Activated CD8-positive, alpha-beta memory T cell treated with anti-CD3 and anti-CD28 coated beads for 4 hours (primary cell): Measurements from ENCODE around the gene PNPO.
"Not testable (repeated sequence)": the region's sequence is repeated elsewhere in the genome, so short reads cannot be mapped to it uniquely, and the experiment has no call there.

Experiments used
- DNase-seq, 2 donors: peaks; one replicate each; pipeline ENCODE4 v3.0.0-alpha.2; 2020; ENCODE audit warnings: low read depth in 2 of 2

The PNPO gene

DNA sequence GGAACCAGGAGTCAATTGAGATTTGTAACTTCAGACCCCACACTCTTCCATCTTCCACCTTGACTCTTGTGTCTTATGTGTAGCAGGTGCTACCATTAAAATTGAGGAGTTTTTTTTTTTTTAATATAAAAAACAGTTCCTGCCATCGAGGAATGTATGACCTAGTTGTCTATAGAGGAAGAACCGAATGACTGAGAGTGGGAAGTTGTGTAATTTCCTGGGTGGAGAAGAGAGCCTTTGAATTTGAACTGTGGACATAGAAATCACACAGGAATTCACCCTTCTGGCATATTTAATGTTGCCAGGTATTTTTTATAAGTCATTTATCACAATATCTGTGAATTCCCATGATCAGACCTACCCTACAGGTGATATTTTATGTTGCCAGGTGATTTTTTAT lies 23.4 kb upstream of the PNPO start:
- DNase-seq = no peak

DNA sequence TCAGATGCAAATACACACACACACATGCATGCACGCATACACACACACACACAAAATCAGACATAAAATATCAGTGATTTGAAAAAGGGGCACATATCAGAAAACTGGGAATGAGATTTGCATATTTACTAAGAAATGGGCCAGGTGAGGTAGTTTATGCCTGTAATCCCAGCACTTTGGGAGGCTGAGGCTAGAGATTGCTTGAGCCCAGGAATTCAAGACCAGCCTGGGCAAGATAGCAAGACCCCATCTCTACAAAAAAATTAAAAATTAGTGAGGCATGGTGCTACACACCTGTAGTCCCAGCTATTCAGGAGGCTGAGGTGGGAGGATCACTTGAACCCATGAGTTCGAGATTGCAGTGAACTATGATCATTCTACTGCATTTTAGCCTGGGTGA lies 22.4 kb upstream of the PNPO start:
- no peak for DNase-seq

DNA sequence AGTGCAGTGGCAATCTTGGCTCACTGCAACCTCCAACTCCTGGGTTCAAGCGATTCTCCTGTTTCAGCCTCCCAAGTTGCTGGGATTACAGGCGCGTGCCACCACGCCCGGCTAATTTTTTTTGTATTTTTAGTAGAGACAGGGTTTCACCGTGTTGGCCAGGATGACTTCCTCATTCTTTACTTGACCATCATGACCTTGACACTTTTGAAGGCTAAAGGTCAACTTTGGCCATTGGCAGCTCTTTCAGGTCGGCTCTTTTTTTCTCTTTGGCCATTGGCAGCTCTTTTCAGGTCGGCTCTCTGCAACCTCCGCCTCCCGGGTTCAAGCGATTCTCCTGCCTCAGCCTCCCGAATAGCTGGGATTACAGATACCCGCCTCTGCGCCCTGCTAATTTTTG lies 21.5 kb upstream of the PNPO start:
- not testable (repeated sequence) for DNase-seq

DNA sequence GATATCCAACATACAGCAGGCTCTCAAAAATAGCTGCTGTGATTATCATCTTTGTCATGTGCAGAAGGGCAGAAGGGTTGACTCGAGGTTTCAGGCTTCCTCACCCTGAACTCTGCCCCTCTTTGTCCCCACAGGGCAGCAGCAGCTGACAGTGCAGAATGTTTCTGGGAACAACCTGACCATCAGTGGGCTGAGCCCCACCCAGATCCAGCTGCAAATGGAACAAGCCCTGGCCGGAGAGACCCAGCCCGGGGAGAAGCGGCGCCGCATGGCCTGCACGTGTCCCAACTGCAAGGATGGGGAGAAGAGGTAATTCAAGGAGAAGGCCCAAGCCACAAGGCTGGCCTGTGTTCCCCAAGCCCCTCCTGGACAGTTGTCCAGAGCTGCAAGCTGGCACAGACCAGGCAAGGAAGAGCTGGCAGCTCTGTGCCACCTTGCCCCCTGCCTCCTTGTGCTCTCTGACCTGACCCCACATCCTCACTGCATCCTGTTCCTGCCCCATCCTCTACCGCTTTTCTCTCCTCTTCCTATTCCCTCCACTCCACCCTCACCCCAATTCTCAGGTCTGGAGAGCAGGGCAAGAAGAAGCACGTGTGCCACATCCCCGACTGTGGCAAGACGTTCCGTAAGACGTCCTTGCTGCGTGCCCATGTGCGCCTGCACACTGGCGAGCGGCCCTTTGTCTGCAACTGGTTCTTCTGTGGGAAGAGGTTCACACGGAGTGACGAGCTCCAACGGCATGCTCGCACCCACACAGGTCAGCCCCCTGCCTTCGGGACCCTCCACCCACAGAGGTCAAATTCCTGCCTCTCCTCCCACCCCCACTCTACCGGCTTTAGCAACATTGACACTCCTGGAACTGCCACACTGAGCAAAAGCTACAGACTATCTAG lies 16.3 kb upstream of the PNPO start:
- no peak for DNase-seq

DNA sequence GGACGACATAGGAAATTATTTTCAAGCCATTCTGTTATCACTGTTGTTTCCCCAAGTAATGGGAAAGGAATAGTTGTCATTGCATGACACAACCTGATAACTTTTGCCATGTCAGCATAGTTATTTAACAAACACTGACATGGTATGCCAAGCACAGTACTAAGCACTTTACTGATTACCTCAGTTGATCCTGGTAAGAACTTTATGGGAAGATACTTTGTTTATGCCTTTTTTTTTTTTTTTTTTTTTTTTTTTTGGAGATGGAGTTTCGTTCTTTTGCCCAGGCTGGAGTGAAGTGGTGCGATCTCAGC lies 15.7 kb upstream of the PNPO start:
- no peak for DNase-seq

DNA sequence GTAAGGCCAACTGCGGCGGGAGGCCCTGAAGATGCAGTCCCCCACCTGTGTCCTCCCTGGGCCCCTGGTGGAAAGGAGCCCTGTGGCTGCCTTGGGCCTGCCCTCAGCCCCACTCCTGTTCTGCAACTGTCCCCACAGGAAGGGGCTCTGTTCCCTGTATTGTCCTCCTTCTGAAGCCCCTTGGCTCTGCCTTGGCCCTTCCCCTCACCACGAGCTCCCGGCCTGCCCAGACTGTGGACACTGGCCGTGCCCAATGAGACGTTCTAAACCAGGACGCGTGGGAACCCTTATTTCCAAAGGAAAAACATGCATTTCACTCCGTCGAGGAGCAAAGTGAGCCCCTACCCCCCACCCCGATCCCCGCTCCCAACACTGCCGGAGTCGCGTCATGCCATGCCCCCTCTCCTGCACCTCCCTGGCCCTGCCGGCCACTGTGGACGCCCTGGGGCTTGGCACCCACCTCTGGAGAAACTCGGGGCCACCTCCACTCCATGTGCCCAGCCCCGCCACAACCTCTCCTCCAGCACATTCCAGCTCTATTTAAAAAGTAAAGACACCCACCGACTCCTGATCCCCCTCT lies 13.5 kb upstream of the PNPO start:
- DNase-seq = no peak

DNA sequence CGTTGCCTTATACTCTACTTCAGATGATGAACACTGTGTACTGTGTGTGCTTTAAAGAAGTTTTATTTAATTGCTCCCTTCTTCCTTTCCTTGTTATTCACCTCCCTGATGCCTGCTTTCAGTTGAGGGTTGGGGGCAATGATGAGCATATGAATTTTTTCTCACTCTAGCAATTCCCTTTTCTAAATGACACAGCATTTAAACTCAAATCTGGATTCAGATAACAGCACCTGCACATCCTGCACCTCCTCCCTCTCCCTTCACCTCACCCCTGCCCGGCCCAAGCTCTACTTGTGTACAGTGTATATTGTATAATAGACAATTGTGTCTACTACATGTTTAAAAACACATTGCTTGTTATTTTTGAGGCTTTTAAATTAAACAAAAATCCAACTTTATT lies 13.0 kb upstream of the PNPO start:
- DNase-seq = no peak

DNA sequence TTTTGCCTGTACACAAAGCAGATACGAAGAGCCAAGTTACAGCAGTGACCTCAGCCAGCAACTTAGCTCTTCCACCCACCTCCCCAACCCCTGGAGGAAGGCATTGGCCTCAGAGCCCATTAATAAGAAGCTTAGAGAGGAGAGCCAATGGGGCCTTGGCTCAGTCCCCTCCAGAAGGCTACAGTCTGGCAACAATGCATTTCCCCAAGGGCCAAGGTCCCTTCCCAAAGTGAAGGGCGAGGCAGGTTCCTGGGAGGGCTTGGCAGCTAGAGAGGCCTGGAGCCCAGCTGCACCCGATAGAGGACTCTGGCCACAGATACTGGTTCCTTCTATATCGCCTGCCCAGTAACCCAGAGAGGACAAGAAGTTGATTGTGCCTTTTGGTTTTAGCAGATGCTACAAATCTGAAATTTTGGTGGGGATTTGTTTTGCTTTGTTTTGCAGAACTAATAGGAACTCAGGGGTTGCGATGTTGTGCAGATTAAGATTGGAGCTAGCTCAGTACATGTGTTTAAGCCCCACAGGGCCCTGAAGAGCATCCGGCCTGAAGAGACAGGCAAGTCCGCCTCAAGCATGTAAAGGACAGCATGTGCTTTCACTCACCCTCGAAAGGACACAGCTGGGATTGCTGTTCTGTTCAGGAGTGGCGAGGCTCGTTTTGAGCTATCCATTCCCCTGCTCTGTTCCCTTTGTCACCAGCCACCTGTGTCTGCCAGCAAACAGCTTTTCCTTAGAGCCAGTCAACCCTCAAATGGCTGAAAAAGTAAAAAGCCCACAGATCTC lies 12.0 kb upstream of the PNPO start:
- DNase-seq = no peak

DNA sequence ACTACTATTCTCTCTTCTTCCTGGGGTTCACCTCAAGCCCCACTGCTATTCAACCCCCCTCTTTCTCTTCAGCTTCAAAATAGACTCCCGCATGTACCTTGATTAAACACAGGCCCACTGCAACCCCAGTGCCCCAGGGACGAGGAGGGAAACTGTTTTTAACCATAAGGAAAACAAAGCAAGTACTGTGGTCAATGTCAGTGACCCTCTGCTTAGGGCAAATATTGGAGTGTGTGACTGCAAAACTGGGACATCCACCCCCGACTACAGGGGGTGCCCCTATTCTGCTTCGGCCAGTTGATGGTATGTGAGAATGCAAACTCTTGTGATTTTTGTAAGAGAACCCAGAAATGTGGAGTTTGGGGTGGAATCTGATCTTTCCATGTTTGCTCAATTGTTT lies 9.5 kb upstream of the PNPO start:
- DNase-seq = no peak

DNA sequence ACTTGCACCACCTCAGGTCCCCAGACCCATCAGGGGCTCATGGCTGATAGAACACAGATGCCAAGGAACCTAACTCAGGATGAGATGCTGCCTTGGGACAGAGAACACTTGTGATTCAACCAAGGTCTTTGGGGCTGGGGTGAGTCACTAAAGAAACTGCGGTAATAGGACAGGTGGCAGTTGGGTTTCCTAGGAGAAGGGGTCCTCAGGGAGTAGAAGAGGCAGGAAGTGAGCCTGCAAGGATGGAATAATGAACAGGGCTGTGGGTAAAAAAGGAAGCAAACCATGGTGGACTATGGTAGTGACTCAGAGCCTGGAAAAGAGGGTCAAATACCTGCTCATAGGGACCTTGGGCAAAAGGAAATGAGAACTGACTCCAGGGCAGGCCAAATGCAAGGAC lies 6.5 kb upstream of the PNPO start:
- no peak for DNase-seq

DNA sequence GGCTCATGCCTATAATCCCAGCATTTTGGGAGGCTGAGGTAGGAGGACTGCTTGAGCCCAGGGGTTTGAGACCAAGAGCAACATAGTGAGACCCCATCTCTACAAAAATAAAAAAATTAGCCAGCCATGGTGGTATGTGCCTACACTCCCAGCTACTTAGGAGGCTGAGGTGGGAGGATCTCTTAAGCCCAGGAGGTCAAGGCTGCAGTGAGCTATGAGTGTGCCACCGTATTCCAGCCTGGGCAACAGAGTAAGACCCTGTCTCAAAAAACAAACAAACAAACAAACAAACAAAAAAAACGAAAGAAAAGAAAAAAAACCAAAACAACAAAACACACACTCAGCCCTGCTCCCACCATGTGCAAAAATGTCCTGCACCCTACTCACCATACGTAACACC lies 5.9 kb upstream of the PNPO start:
- not testable (repeated sequence) for DNase-seq

DNA sequence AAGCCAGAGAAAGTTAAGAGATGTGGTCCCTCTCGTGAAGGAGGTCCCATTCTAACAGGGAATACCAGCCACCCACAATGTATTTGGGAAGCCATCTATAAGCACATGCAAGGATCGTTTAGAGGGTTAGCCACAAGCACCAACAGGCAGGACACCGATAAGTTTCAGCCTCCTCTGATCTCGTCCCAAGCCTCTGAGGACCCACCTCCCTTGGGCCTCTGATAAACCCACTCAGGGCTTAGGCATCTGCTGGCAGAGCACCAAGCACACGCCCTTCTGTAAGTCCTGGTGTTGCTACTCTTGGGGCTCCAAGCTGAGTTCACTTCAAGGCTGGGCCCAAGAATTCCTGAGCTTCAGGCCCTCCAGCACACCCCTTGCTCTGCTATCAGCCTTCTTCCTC lies 5.4 kb upstream of the PNPO start:
- DNase-seq = no peak

DNA sequence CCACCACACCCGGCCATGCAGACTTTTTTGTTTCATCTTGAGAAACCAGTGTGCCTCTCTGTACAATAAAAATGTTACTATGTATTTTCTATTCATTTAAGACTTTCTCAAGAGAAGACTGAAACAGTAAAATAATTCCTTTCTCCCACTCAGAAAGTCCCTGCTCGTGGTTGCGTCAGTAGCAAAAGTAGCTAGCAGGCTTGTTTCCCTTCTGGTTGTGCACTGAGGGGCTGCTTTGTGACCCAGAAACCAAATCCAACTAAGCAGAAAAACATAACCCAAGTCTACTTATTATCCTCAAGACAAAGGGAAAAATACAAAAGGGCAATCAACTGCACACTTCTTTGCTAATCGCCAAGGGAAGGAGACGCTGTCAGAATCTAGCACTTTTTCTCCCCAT lies 3.4 kb upstream of the PNPO start:
- no peak for DNase-seq

DNA sequence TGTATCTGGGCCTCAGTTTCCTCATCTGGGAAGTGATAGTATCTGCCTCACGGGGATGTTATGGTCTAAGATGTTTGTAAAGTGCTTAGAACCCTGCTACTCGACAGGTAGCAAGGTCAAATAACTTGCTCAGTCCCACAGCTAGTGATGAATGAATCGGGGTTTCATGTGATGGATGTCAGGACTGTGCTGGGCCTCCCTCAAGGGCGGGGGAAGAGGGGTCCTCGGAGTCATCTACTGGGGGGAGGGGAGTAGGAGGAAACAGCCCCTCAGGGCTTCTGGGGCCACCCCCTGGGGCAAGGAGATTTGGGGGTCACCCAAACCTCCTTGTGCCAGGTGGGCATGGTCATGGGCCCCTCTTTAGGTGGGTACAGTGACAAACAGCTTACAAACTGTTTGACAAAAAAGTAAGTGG lies 732 bp downstream of the PNPO start:
- no peak for DNase-seq

DNA sequence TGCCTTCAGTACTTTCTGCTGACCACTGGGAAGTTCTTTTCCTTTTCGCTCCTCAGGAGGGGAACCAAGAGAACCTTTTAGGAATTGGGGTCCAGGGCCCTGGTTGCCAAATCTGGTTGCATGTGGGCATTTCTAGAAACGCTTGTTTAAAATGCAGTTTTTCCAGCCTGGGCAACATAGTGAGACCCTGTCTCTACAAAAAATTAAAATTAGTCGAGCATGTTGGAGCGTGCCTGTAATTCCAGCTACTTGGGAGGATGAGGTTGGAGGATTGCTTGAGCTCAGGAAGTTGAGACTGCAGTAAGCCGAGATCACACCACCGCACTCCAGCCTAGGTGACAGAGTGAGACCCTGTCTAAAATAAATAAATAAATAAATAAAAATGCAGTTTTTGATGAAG lies 1.2 kb downstream of the PNPO start:
- DNase-seq = no peak

DNA sequence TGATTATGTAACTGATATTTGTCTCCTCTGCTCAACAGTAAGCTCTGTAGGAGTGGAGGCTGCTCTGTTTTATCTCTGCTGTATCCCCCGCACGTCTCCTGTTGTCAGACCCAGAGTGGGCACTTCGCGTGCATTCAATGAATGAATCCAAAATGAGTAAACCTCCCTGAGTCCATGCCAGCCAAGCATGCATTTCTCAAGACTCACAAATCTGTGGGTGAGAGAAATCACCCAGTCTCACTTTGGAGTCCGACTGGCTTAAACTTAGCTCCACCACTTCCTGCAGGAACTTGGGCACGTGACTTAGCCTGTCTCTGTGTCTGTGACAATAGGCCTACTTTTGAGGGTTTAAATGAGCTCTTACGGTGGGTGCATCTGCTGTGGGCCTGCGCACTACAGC lies 3.7 kb downstream of the PNPO start:
- DNase-seq = peak in 1 of 2 donors; percentile 18

DNA sequence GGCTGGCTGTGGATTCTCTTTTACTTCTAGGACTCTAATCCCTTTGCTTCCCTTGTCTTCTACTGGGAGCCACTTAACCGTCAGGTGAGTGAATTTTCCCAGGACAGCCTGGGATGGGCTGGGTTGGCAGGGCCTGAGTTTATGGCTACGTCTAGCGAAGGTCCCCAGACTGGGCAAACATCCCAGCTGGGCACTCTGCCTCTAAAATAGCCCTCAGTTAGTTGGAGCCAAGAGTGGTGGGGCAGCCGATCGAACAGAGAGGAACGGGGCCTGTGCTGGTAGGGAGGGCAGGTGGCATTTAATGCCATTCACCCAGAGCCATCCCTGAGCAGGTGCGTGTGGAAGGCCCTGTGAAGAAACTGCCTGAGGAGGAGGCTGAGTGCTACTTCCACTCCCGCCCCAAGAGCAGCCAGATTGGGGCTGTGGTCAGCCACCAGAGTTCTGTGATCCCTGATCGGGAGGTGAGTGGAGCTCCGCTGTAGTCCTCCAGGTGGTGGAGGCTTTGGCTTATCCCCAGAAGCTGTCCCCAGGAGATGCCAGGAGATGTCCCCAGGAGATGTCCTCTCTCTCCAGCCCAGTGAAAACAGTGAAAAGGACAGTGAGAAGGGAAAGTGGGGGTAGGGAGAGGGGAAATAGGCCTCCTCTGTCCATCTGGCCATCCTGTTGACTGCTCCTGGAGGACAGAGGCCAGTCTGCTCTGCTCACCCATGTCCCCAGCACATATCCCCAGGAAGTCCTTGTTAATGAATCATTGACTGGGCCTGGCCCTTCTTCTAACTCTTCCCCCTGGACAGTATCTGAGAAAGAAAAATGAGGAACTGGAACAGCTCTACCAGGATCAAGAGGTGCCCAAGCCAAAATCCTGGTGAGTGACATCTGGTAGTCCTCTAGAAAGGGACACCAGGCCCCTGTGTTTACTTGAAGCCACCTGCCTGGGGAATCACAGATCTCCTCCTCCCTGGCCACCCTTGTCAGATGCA lies 4.4 kb downstream of the PNPO start:
- no peak for DNase-seq

DNA sequence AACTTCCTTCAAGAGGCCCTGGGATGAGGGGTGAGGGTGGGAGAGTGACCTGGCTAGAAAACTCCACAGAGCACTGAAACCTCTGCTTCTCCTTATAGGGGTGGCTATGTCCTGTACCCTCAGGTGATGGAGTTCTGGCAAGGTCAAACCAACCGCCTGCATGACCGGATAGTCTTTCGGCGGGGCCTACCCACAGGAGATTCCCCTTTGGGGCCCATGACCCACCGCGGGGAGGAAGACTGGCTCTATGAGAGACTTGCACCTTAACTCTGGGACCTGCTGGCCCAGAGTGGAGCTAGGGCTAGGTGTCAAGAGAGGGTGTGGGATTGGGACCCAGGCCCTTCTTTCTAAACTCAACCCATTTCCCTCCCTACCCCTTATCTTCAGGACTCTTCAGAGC lies 5.1 kb downstream of the PNPO start:
- no peak for DNase-seq

DNA sequence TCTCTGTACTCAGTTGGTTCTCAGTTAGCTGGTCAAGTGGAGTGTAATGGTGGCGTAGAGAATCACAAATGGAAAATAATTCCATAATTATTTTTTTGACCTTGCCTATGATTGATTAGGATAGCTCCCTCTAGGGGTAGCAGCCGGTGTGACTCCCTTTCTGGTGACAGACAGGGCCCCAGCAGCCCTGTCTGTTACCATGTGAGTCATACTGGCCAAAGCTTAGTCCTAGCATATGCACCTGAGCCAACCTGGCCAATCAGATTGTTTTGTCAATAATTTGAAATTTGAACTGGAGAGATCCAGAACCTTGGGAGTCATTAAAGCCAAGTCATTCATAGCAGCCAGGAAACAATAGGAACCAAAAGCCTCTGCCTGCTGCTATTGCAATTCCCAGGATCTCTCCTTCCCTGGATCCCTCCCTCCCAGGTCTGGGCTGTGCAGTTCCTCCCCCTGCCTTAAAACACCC lies 5.6 kb downstream of the PNPO start:
- DNase-seq = peak; percentile 44 to 50

DNA sequence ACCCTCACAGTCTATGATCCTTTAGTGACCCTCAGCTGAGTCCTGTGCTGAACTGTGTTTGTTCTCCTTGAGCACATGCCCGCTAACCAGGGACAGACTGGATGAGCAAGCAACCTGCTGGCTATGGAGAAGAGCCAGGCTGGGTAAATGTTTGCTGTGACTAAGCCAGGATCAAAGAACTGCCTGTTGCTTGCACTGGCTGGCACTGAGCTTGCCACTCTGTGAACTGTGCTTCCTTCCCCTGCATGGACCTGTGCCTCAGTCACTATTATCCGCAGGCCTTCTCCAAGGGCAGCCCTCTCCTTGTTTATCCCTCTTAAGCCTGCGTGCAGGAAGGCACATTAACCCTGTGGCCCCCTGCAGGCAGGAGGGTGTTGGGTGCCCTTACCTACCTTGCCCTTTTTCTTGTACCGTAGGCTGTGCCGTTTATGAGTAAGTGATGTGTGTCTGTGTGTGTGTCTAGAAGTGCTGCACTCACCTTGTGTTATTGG lies 7.4 kb downstream of the PNPO start:
- DNase-seq = no peak

DNA sequence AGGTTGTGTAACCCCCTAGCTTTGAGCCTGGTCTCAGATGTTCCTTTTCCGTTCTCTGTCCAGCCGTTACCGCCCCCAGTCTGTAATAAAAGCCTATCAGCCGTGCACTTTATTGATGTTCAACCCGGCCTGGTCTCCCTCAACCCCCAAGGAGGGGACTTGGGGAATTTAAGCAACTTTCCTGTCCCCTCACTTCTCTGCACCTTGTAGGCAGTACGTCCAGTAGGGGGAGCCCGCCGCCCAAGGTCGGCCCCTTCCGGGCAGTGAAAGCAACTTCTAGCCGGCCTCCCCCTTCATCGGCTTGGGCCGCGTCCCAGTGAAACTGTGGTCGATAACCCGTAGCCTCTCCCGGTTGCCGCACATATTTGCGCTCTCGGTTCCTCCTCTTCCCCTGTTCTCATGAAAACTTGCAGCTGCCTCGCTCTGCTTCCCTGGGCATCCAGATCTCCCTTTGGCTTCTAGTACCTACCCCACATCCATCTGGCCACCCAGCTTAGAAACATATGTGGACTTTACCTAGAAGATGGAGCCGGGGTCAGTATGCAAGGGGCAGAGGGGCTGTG lies 7.9 kb downstream of the PNPO start:
- DNase-seq = peak; percentile 53 to 54
